ENCODE measurements around the gene UNKL.

- TF ChIP-seq POLR2A (IDR thresholded peaks at IDR 0.05) (no peak), CTCF (IDR thresholded peaks at IDR 0.05) (no peak)
Observed at GRCh38 chr16:1451702-1452392, 37.3 kb upstream of the UNKL start.
